ENCODE measurements around the gene BMP7.
"Not testable (repeated sequence)": the region's sequence is repeated elsewhere in the genome, so short reads cannot be mapped to it uniquely, and the experiment has no call there.

BMP7 gene

DNA sequence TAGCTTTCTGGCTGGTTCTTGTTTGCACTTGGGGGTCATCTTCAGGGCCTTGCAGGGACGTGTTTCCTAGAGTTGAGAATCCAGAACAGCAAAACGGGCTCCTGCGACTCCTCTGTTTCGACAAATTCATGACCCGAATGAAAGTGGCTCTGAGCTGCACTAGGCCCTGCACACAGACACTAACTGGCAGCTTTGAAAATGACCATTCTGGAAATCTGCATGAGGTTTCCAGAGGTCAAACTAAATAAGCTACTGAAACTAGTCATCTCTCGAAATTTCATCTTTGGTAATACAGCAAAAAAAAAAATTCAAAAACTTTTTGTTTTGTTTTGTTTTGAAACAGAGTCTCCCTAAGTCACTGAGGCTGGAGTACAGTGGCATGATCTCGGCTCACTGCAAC is 15.5 kb upstream of the BMP7 start:
- DNase-seq (ENCODE audit: low read depth) = no peak
- TF ChIP-seq, protein P1, sequence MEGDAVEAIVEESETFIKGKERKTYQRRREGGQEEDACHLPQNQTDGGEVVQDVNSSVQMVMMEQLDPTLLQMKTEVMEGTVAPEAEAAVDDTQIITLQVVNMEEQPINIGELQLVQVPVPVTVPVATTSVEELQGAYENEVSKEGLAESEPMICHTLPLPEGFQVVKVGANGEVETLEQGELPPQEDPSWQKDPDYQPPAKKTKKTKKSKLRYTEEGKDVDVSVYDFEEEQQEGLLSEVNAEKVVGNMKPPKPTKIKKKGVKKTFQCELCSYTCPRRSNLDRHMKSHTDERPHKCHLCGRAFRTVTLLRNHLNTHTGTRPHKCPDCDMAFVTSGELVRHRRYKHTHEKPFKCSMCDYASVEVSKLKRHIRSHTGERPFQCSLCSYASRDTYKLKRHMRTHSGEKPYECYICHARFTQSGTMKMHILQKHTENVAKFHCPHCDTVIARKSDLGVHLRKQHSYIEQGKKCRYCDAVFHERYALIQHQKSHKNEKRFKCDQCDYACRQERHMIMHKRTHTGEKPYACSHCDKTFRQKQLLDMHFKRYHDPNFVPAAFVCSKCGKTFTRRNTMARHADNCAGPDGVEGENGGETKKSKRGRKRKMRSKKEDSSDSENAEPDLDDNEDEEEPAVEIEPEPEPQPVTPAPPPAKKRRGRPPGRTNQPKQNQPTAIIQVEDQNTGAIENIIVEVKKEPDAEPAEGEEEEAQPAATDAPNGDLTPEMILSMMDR (conservative IDR thresholded peaks at IDR 0.05; ENCODE audit: control insufficient read depth, insufficient read depth, low read depth, low read length) = no peak
- H3K4me3 ChIP-seq (ENCODE audit: control insufficient read depth, low read depth, low read length) = no peak overlapping the region

DNA sequence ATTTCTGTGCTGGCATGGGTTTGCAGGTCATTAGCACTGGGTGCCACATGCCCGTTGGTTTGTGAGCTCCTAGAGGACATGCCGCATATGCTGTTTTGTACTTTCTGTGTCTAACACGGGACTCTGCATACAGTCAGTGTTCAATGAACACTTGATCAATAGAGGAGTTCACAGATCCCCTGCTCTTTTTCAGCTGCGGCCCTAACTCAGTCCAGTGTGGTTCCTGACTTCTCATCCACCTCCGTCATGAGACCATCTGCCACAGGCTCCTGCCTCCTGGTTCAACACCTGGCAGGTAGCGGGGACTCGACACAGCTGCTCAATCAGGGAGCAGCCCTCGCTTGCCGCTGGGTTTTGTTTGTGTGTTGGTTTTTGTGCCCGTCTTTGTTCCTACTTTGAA is 13.8 kb upstream of the BMP7 start:
- H3K4me3 ChIP-seq (ENCODE audit: control insufficient read depth, low read depth, low read length) = no peak overlapping the region
- DNase-seq (ENCODE audit: low read depth) = no peak
- TF ChIP-seq, protein P1 (conservative IDR thresholded peaks at IDR 0.05; ENCODE audit: control insufficient read depth, insufficient read depth, low read depth, low read length) = no peak

DNA sequence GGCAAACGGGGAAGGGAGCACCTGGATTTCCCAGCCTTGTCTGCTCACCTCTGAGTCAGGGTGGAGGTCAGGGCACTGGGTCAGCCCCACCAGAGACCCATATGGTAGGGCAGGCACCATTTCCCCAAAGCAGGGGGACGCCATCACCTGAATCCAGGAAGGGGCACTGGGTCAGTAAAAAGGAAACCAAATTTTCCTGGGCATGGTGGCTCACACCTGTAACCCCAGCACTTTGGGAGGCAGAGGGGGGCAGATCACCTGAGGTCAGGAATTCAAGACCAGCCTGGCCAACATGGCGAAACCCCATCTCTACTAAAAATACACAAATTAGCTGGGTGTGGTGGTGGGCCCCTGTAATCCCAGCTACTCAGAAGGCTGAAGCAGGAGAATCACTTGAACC is 13.1 kb upstream of the BMP7 start:
- DNase-seq (ENCODE audit: low read depth); H3K4me3 ChIP-seq (ENCODE audit: control insufficient read depth, low read depth, low read length): not testable (repeated sequence)

DNA sequence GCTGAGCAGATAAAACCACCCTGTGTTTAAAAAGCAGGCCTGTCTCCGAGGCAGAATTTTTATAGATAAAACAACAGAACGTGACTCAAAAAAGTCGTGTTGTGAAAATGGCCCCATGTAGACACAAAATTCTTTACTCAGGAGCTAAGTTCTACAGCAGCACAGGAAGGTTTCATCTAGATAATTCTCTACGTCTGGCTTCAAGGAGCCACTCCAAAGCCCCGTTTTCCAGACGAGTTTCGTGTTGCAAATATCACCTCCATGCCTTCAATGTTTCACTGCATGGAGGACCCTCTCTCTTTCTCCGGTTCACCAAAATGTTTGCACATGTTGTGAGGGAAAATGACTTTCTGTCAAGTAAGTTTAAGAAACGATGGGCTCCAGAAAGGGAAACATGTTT is 12.0 kb upstream of the BMP7 start:
- no peak overlapping the region for H3K4me3 ChIP-seq (ENCODE audit: control insufficient read depth, low read depth, low read length)
- TF ChIP-seq, protein P1 (conservative IDR thresholded peaks at IDR 0.05; ENCODE audit: control insufficient read depth, insufficient read depth, low read depth, low read length) = no peak
- no peak for DNase-seq (ENCODE audit: low read depth)

DNA sequence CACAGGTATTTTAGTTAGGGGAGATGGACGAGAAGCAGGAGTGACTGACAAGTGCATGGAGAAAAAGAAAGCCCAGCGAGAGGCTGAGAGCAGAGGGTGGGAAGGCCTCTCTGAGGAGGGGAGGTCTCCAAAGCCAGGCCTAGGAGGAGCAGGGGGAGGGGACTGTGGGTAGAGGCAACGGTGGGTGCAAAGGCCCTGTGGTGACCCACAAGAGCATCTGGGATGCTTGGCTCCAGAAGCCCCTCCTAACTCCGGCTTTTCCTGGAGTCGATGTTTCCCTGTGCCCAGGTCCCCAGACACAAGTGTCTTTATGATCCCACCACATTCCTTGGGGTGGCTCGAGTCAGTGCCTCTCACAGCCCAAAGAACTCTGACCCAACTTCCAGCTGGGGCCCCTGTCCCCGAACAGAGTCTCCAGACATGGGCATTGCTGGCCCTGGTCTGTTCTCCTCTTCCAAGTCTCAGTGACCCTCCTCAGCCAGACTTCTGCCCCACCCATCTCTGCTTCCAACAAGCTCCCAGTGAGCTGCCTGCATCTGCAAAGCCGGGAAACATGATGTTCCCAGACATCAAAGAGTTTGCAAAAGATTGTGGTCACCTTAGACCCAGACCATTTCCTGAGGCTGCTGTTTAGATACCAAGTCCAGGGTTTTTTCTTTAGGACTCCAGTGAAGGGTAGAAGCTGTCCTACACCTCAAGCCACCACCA is 11.1 kb upstream of the BMP7 start:
- no peak for DNase-seq (ENCODE audit: low read depth)
- TF ChIP-seq, protein P1 (conservative IDR thresholded peaks at IDR 0.05; ENCODE audit: control insufficient read depth, insufficient read depth, low read depth, low read length) = no peak
- H3K4me3 ChIP-seq (ENCODE audit: control insufficient read depth, low read depth, low read length) = no peak overlapping the region

DNA sequence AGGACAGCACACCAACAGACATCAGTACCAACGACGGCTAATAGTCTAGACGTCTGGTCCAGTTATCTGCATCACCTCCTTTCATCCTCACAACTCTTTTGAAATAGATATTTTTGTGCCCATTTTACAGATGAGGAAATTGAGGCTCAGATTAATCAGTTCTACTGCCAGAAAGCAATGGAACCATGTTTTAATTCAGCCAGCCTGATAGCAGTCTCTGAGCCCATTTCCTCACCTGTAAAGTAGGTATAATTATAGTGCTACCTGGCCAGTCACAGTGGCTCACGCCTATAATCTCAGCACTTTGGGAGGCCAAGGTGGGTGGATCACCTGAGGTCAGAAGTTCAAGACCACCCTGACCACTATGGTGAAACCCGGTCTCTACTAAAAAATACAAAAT is 9.8 kb upstream of the BMP7 start:
- no peak overlapping the region for H3K4me3 ChIP-seq (ENCODE audit: control insufficient read depth, low read depth, low read length)
- DNase-seq (ENCODE audit: low read depth) = no peak
- TF ChIP-seq, protein P1 (conservative IDR thresholded peaks at IDR 0.05; ENCODE audit: control insufficient read depth, insufficient read depth, low read depth, low read length) = no peak

DNA sequence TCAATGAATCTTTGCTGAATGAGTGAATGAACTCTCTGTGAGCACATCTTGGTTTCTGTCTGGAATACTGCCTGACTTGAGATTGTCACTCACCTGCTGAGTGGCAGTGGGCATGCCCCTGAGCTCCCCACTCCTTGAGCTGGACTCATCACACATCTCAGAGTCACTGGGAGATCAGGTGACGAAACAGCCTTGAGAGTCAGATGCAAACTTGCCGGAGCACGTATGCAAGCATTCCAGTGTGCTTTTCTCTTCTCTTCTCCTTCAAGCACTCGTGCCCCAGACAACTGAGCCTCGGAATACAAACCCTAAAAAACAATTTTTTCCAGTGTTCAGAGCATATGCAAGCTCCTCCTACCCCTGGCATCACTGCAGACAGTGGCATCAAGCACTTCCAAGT is 9.4 kb upstream of the BMP7 start:
- DNase-seq (ENCODE audit: low read depth) = no peak
- TF ChIP-seq, protein P1 (conservative IDR thresholded peaks at IDR 0.05; ENCODE audit: control insufficient read depth, insufficient read depth, low read depth, low read length) = no peak
- H3K4me3 ChIP-seq (ENCODE audit: control insufficient read depth, low read depth, low read length) = no peak overlapping the region
